ENCODE data around the gene SAFB2. TPM values are rescaled to one million over a fixed set of nuclear protein-coding genes. Genes with fewer than 3 reads are reported as not detected.

SAFB2 gene
- total and polyA plus RNA-seq, 2 donors (not counting 3 experiments of a cell fraction or from before 2014, with no cell fraction given), result 24.6 to 85.9 TPM

- H3K79me2 ChIP-seq (ENCODE audit: control insufficient read depth, insufficient read depth, low read length), result no peaks in the 10 kb centered on the region
- H3K27me3 ChIP-seq (ENCODE audit: control insufficient read depth in 2 of 2, insufficient read depth in 2 of 2, low read length in 2 of 2), result no peaks in the 10 kb centered on the region
- ChIA-PET POLR2A (no interaction called here), CTCF (interaction anchor here (0.6 kb wide), 1 partner anchor 14 kb away, joined by 4 read pairs; no protein-coding TSS in a partner anchor)
- H3K9ac ChIP-seq (replicated peaks; ENCODE audit: extremely low read depth, insufficient read depth, low read length), result no peak overlapping the region
- H3K36me3 ChIP-seq (ENCODE audit: control insufficient read depth in 2 of 2, extremely low read depth in 1 of 2, insufficient read depth in 2 of 2, low read length in 2 of 2), result no peaks in the 10 kb centered on the region
- H4K20me1 ChIP-seq (replicated peaks; ENCODE audit: control insufficient read depth, extremely low read depth, insufficient read depth, low read length), result no peaks in the 10 kb centered on the region
- dilution Hi-C loops (cut with MboI; ENCODE audit: extremely low pct_ligation_motif_present, low sequenced_read_pairs), result no loop called here
- H3K27ac ChIP-seq (ENCODE audit: insufficient read depth, low read depth, low read length), result no peak overlapping the region
- TF ChIP-seq GATA2 (IDR thresholded peaks at IDR 0.05; ENCODE audit: insufficient read depth, insufficient read length, low read depth, low read length) (no peak), CTCF (IDR thresholded peaks at IDR 0.05; ENCODE audit: extremely low read depth in 1 of 2, insufficient read depth in 1 of 2, low read depth in 1 of 2, low read length in 2 of 2) (no peak), EZH2 (IDR thresholded peaks at IDR 0.05; ENCODE audit: borderline replicate concordance, low read depth, low read length, severe bottlenecking) (no peak), POLR2AphosphoS5 (IDR thresholded peaks at IDR 0.05; ENCODE audit: insufficient read depth, low read depth, low read length) (no peak), POLR2A (IDR thresholded peaks at IDR 0.05; ENCODE audit: low read depth, low read length) (no peak), MYC (IDR thresholded peaks at IDR 0.05; ENCODE audit: low read depth, low read length) (no peak), FOS (IDR thresholded peaks at IDR 0.05; ENCODE audit: borderline replicate concordance, insufficient read depth, low read length) (no peak), MAX (IDR thresholded peaks at IDR 0.05; ENCODE audit: insufficient read depth, insufficient read length) (no peak), JUN (IDR thresholded peaks at IDR 0.05; ENCODE audit: borderline replicate concordance, insufficient read depth, insufficient read length, low read depth) (no peak)
- no peak for DNase-seq (ENCODE audit: low read depth, low spot score)
- no peaks in the 10 kb centered on the region for H3K9me3 ChIP-seq (replicated peaks; ENCODE audit: control insufficient read depth, insufficient read depth, low read length)
- H3K9me1 ChIP-seq (replicated peaks; ENCODE audit: control insufficient read depth, extremely low read depth, insufficient read depth, low read length), result no peaks in the 10 kb centered on the region
- no peak overlapping the region for H2AFZ ChIP-seq (ENCODE audit: low read depth, low read length)
- intact Hi-C loops (cut with micrococcal nuclease), result no loop called here
- no peak overlapping the region for H3K4me3 ChIP-seq (replicated peaks in 1 of 3; ENCODE audit: insufficient read depth in 1 of 3, low read depth in 1 of 3, low read length in 3 of 3)
- no peaks in the 10 kb centered on the region for H3K4me1 ChIP-seq (ENCODE audit: control insufficient read depth, extremely low read depth, insufficient read depth, low read length)
- no peak for FAIRE-seq
- no TSS peak for BruUV-seq (replicated peaks)
- no peak overlapping the region for H3K4me2 ChIP-seq (ENCODE audit: insufficient read depth, low read length)
Observed at GRCh38 chr19:5560156-5560555, 62.4 kb downstream of the SAFB2 start.

Data from endothelial cell of umbilical vein (primary cell).